ENCODE data around the gene COL9A3.
A peak's percentile ranks its signal among the peaks of the same experiment; 100 is the strongest.
"Not testable (repeated sequence)": the region's sequence is repeated elsewhere in the genome, so short reads cannot be mapped to it uniquely, and the experiment has no call there.

COL9A3 gene

DNA sequence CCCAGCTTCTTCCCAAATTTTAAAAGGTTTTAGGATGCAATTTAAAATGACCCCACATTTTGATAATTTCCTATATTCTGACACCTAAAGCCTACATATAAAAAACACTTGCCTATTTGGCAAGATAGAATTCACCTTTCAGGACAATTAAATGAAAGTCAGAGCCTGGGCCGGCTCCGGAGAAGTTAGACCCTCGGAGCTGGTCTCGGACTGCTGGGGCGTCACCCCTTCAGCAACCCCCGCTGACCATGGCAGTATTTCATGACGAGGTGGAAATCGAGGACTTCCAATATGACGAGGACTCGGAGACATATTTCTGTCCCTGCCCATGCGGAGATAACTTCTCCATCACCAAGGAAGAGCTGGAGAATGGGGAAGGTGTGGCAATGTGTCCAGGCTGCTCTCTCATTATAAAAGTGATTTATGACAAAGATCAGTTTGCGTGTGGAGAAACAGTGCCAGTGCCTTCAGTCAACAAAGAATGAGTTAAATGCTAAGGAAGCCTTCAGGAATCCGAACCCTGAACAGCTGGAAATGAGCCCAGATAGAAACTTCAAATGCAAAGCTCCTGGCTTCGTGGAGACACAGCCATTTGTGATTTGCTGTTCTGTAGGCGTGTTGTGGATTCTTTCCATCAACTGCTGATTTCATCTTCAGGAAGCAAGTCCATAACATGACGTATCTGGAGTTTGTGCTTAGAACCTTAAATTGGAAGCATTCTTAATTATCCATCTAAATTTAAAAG, 28.7 kb downstream of the COL9A3 start:
- Histone ChIP-seq H3K9me3 (ENCODE audit: severe bottlenecking) (no peaks in the 10 kb centered on the region), H3K27me3 (ENCODE audit: insufficient read depth, poor library complexity, severe bottlenecking) (no peaks in the 10 kb centered on the region), H3K27ac (ENCODE audit: poor library complexity, severe bottlenecking) (no peak overlapping the region), H3K36me3 (ENCODE audit: low read depth) (peaks cover 33% of the 10 kb centered on the region), H3K4me1 (ENCODE audit: insufficient read depth, poor library complexity, severe bottlenecking) (no peaks in the 10 kb centered on the region), H3K4me3 (ENCODE audit: severe bottlenecking) (no peak overlapping the region)
- DNase-seq (ENCODE audit: low spot score), result peak; percentile 64
- no peak for ATAC-seq (ENCODE audit: low read depth)
- TF ChIP-seq, protein P1, sequence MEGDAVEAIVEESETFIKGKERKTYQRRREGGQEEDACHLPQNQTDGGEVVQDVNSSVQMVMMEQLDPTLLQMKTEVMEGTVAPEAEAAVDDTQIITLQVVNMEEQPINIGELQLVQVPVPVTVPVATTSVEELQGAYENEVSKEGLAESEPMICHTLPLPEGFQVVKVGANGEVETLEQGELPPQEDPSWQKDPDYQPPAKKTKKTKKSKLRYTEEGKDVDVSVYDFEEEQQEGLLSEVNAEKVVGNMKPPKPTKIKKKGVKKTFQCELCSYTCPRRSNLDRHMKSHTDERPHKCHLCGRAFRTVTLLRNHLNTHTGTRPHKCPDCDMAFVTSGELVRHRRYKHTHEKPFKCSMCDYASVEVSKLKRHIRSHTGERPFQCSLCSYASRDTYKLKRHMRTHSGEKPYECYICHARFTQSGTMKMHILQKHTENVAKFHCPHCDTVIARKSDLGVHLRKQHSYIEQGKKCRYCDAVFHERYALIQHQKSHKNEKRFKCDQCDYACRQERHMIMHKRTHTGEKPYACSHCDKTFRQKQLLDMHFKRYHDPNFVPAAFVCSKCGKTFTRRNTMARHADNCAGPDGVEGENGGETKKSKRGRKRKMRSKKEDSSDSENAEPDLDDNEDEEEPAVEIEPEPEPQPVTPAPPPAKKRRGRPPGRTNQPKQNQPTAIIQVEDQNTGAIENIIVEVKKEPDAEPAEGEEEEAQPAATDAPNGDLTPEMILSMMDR (IDR thresholded peaks at IDR 0.05; ENCODE audit: poor library complexity, severe bottlenecking), result no peak

DNA sequence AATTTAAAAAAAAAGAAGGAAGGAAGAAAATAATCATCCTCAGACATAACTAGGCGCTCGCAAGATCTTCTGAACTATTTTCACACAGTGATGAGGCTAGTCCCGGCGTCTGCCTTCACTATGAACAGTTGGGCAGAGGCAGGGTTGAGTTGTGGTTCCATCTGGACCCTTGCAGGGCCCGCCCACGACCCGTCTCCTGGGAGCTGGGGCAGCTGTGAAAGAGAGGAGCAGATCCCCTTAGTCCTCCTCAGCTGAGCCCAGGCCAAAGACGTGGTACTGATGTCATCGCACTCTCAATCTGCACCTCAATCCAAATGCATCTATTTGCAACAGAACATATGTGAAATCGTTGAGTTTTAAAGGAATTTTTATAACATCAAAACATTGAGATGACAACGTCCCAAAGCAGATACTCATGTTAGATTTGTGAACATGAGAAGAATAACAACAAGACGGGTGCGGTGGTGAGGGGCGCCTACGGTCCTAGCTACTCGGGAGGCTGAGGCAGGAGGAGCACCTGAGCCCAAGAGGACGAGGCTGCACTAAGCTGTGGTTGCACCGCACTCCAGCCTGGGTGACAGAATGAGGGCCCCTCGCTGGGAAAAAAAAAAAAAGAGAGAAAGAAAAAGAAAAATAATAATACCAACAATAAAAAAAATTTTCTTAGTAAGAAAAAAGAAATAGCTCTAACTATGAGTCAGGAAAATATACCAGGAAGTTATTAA, 29.5 kb downstream of the COL9A3 start:
- no peaks in the 10 kb centered on the region for H3K9me3 ChIP-seq (ENCODE audit: severe bottlenecking)
- no peaks in the 10 kb centered on the region for H3K4me1 ChIP-seq (ENCODE audit: insufficient read depth, poor library complexity, severe bottlenecking)
- ATAC-seq (ENCODE audit: low read depth) (no peak), DNase-seq (ENCODE audit: low spot score) (peak; percentile 38)
- H3K27ac ChIP-seq (ENCODE audit: poor library complexity, severe bottlenecking), result no peak overlapping the region
- H3K27me3 ChIP-seq (ENCODE audit: insufficient read depth, poor library complexity, severe bottlenecking), result no peaks in the 10 kb centered on the region
- peaks cover 39% of the 10 kb centered on the region for H3K36me3 ChIP-seq (ENCODE audit: low read depth)
- H3K4me3 ChIP-seq (ENCODE audit: severe bottlenecking), result no peak overlapping the region
- TF ChIP-seq, protein P1 (IDR thresholded peaks at IDR 0.05; ENCODE audit: poor library complexity, severe bottlenecking), result no peak

DNA sequence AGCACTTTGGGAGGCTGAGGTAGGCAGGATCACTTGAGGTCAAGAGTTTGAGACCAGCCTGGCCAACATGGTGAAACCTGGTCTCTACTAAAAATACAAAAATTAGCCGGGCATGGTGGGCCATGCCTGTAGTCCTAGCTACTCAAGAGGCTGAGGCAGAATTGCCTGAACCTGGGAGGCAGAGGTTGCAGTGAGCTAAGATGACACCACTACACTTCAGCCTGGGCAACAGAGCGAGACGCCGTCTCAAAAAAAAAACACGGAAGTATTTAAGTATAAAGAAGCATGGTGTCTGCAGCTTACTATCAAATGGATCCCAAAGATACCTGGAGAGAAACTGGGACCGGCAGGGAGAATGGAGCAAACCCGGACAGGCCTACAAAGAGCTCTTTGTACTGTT, 32.1 kb downstream of the COL9A3 start:
- H3K27ac ChIP-seq (ENCODE audit: poor library complexity, severe bottlenecking); H3K4me3 ChIP-seq (ENCODE audit: severe bottlenecking); DNase-seq (ENCODE audit: low spot score); ATAC-seq (ENCODE audit: low read depth); H3K4me1 ChIP-seq (ENCODE audit: insufficient read depth, poor library complexity, severe bottlenecking); H3K9me3 ChIP-seq (ENCODE audit: severe bottlenecking); H3K27me3 ChIP-seq (ENCODE audit: insufficient read depth, poor library complexity, severe bottlenecking): not testable (repeated sequence)
- peaks cover 62% of the 10 kb centered on the region for H3K36me3 ChIP-seq (ENCODE audit: low read depth)

DNA sequence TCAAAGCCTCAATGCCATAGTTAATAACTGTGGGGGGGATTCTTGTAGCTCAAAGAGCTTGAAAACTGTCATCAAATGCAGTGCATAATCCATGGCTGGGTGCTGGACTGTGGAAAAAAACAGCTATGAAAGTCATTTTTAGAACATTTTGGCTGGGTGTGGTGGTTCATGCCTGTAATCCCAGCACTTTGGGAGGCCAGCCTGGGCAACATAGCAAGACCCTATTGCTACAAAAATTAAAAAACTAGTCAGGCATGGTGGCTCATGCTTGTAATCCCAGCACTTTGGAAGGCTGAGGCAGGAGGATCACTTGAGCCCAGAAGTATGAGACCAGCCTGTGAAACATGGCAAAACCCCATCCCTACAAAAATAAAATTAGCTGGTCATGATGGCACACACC, 32.6 kb downstream of the COL9A3 start:
- no peak for ATAC-seq (ENCODE audit: low read depth)
- H3K27me3 ChIP-seq (ENCODE audit: insufficient read depth, poor library complexity, severe bottlenecking), result no peaks in the 10 kb centered on the region
- TF ChIP-seq, protein P1 (IDR thresholded peaks at IDR 0.05; ENCODE audit: poor library complexity, severe bottlenecking), result no peak
- no peak overlapping the region for H3K27ac ChIP-seq (ENCODE audit: poor library complexity, severe bottlenecking)
- DNase-seq (ENCODE audit: low spot score), result no peak
- H3K36me3 ChIP-seq (ENCODE audit: low read depth), result peaks cover 67% of the 10 kb centered on the region
- no peaks in the 10 kb centered on the region for H3K9me3 ChIP-seq (ENCODE audit: severe bottlenecking)
- no peak overlapping the region for H3K4me3 ChIP-seq (ENCODE audit: severe bottlenecking)
- H3K4me1 ChIP-seq (ENCODE audit: insufficient read depth, poor library complexity, severe bottlenecking), result no peaks in the 10 kb centered on the region

DNA sequence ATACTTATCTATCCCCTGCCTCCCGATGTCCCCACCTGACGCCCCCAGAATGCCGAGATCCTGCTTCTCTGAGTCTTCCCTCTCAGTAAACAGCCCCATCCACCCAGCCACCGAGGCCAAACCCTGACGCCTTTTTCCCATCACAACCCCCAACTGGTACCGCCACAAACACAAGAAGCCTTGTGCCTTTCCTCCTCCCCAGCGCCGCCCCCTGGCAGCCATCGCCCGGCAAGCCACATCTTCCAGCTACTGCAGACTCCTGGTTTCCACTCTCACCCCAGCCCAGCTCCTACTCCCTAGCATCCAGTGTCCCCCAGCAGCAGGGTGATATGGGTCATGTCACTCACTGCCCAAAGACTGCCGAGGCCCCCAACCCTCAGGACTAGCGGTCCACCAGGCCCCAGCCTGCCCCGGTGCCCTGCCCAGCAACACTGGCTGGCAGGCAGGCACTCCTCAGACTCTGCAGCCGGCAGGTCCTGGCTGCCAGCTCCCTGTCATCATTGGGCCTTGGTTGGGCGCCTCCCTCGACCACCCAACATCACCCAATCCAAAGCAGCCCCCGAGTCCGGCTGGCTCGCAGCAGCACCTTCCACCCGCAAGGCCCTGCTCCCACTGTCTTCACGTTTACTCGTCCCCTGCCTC, 33.6 kb downstream of the COL9A3 start:
- H3K27ac ChIP-seq (ENCODE audit: poor library complexity, severe bottlenecking), result no peak overlapping the region
- no peaks in the 10 kb centered on the region for H3K4me1 ChIP-seq (ENCODE audit: insufficient read depth, poor library complexity, severe bottlenecking)
- TF ChIP-seq, protein P1 (IDR thresholded peaks at IDR 0.05; ENCODE audit: poor library complexity, severe bottlenecking), result no peak
- ATAC-seq (ENCODE audit: low read depth) (no peak), DNase-seq (ENCODE audit: low spot score) (no peak)
- no peaks in the 10 kb centered on the region for H3K27me3 ChIP-seq (ENCODE audit: insufficient read depth, poor library complexity, severe bottlenecking)
- peaks cover 69% of the 10 kb centered on the region for H3K36me3 ChIP-seq (ENCODE audit: low read depth)
- H3K4me3 ChIP-seq (ENCODE audit: severe bottlenecking), result no peak overlapping the region
- H3K9me3 ChIP-seq (ENCODE audit: severe bottlenecking), result no peaks in the 10 kb centered on the region

All from RWPE2 (cell line).